Femur (tissue), 1 donor: Measurements from ENCODE around the gene RHCG.
A peak's percentile ranks its signal among the peaks of the same experiment; 100 is the strongest.

Experiments
- DNase-seq: peaks from one replicate; pipeline ENCODE4 v3.0.0-alpha.2; 2017

Gene RHCG

DNA sequence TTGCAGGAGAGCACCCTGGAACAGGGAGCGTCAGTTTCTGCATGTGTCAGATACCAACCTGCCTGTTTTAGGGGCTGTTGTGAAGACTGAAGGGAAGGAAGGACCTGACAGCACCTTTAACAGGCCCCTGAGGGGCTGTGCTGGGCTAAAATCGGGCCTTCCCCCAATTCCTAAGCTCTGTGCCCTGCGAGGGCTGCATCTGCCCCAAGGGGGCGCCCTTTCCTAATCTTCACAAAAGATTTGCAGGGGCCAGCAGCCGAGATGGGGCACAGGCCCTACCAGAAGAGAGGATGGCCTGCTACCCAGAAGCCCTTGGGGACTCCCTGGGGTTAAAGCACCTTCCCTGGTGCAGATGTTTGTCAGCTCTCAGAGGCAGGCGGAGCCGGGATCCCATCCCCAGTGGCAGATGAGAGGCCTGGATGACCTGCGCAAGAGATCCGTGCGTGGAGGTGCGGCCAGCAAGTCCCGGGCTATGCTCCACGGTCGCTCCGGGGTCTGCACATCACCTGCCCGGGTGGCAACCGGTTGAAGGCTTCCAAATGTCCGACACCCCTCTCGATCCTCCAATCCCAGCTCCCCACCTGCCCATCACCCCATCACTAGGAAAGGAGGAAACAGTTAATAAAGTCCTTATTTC is 53.6 kb downstream of the RHCG start:
- no peak for DNase-seq

DNA sequence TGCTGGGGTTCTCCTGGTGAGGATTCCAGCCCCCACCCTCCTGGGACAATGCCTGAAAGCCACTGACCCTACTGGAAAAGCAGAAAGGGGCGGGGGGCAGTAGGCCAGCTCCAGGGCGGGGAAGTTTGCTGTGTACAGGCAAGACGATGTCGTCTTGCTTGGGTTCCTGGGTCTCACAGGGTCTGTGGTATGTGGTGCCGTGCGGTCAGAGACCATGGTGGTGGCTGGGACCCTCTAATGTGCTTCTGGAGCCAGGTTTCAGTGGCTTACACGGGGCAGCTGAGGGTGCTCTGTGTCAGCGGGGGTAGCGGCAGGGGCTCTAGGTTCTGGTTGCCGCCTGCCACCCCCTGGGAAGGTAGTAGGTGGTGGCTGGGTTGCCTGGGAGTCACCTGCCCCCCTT is 54.2 kb downstream of the RHCG start:
- no peak for DNase-seq

DNA sequence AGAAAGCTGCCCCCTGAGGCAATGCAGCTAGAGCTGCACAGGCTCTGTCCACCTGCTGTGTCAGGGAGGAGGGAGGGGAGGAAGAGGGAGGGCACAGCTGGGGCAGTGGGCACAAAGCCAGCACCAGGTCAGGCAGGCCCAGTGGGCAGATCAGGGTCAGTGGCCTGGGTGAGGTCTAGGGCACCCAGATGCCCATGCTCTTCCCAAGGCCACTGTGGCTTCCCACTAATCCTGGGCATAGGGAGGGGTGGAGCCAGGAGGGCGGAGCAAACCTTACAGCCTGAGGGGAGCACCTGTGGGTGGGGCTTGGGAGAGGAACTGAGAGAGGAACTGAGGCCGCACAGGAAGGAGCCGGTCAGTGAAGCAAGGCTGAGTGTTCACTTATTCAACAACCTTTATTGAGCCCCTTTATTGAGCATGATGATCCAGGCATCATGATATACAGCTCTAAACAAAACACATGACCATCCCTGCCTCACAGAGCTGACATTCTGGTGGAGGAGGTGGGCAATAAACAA is 55.0 kb downstream of the RHCG start:
- no peak for DNase-seq

DNA sequence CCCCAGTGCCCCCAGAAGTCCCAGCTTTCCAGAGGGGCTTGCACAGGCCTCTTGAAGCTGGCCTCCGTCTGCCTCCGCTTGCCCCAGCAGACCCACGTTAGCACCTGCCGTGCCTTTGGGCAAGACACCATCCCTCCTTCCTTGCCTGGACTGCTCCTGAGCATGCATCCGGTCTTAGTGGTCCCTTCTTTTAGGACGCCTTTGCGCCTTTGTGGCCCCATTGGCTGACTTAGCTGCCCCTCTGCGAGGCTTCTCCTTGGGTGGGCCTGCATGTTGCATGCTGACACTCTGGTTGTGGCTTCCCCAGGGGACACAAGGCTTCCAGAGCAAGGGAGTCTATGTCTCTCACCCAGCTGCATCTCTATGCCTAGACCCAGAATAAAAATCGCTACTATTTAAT is 56.6 kb downstream of the RHCG start:
- no peak for DNase-seq

- no peak for DNase-seq
Observed at GRCh38 chr15:89436560-89437311, 59.6 kb downstream of the RHCG start.

- DNase-seq: no peak
Observed at GRCh38 chr15:89435362-89435761, 61.0 kb downstream of the RHCG start.

DNA sequence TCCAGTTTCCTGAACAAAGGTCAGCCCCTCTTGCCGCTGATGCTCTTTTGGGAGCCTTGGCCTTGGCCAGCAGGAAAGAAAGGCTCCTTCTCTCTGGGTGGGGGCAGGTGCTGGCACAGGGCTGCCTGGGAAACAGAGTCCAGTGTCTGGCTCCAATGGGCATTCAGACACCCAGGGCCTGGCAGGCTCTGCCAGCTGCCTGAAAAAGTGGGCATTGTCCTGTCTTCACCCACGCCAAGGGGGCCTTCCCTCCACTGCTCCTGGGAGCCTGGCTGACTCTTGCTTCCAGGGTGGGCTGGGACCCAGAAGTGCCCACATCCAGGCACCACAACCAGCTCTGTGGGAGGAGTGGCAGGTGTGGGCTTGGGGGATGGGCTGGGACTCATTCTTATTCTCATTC is 62.7 kb downstream of the RHCG start:
- no peak for DNase-seq

- peak; percentile 86 for DNase-seq
Observed at GRCh38 chr15:89430530-89431341, 65.6 kb downstream of the RHCG start.

DNA sequence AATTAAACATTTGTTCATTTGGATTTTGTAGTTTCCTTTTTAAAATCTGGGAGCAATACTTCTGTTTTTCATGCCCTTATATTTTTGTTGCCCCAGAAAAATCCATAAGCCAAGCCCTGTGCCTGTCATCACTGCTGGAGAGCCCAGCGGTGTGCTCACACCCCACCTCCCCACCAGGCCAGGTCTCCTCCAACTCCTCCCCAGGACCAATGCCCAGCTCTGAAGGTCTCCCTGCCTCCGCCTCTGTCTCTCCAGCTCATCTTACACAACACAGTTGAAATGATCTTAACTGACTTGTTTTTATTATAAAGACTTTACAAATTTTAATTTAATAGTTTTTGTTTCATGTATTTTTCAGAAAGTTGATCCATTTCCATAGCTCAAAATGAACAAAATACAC is 66.4 kb downstream of the RHCG start:
- no peak for DNase-seq

- DNase-seq: no peak
Observed at GRCh38 chr15:89429023-89429422, 67.4 kb downstream of the RHCG start.

DNA sequence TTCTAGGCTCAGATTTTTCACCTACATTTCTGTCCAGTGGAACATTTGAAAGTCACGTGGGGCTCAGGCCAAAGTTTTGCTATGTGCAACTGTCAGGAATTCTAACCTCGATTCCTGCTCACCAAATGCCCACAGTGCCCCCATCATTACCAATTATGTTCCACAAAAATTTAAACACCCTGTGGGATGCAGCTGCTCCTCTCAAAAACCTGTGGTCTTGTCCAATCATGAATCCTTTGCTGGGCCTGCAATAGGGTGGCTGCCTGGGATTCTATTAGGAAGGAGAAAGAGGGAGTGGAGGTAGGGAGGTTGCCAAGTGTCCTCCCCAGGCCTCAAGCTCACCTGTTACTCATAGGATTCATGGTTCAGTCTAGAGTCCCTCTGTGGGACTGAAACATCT is 68.1 kb downstream of the RHCG start:
- DNase-seq: no peak

GRCh38 chr15:89426500-89426899 is 69.9 kb downstream of the RHCG start:
- DNase-seq: no peak

GRCh38 chr15:89423981-89424380 is 72.4 kb downstream of the RHCG start:
- DNase-seq: no peak
